GM11168 (cell line): Measurements from ENCODE around the gene PPM1L.
"Not testable (repeated sequence)": the region's sequence is repeated elsewhere in the genome, so short reads cannot be mapped to it uniquely, and the experiment has no call there.

Experiments
- in situ Hi-C: fragments of 300-500 bp; cut with MboI; formaldehyde crosslinking; loops from one replicate; pipeline ENCODE4 v1.12.0; 2022; ENCODE audit warnings: low sequenced_read_pairs; ENCODE audit not compliant: unreplicated experiment

The PPM1L gene

DNA sequence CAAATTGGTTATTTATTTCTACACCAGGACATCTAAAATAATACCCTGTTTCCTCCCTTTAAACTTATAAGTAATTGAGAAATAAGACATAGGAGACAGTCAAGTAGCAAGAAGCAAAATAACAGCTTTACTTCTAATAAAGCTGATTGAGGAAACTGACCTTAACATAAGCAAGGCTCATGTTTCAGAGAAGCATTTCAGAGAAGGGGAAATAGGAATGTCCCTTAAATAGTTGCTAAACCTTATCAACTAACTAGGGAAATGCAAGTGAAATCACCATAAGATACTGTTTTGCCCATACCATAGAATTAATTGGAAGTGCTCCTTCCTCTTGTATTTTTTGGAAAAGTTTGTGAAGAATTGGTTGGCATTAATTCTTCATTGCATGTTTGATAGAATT lies 264.2 kb downstream of the PPM1L start:
- in situ Hi-C loops = no loop called here

DNA sequence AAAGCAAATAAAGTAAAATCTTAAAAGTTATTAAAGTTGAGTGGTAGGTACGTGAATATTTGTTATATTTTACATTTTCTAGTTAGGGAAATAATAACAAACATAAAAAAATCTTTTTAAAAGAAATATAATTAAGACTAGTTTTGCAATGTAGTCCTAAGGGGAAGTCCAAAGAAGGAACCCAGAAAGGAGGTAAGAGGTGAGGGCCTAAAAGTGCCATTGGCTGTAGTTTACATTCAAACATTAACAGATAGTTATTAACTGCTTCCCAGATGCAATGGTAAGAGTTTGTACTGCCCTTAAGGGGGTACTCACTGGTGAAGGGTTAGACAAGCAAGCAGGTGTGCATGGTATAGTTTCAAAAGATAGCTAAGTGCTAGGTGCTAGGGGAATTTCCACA lies 269.9 kb downstream of the PPM1L start:
- in situ Hi-C loops = no loop called here

DNA sequence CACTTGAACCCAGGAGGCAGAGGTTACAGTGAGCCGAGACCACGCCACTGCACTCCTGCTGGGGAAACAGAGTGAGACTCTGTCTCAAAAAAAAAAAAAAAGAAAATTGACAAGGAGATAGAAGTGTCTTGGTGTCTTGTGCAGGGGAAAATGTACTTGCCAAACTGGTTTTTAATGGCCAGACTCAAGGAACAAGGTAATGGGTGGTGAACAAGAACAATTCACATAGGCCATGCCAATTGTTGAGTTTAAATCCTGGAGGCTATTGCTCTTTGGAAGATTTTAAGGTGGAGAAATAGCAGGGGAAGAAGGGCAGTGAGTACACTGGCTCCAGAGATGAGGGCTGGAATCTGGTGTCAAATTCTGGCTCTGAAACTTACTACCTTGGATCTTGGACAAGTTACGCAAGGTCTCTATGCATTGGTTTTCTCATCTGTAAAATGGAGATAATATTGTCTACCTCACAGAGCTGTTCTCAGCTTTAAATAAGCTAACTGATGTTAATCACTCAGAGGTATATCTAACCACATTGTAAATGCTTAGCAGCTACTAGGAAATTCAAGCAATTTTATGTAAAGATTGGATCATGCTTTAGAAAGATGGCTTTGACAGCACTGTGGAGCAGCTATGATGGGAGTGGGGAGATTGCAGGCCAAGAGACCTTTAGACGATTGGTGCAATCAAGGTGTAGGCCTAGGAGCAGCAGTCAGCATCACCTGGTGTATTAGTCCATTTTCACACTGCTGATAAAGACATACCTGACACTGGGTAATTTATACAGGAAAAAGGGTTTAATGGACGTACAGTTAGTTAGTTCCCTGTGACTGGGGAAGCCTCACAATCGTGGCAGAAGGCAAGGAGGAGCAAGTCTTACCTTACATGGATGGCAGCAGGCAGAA lies 270.8 kb downstream of the PPM1L start:
- in situ Hi-C loops = no loop called here

DNA sequence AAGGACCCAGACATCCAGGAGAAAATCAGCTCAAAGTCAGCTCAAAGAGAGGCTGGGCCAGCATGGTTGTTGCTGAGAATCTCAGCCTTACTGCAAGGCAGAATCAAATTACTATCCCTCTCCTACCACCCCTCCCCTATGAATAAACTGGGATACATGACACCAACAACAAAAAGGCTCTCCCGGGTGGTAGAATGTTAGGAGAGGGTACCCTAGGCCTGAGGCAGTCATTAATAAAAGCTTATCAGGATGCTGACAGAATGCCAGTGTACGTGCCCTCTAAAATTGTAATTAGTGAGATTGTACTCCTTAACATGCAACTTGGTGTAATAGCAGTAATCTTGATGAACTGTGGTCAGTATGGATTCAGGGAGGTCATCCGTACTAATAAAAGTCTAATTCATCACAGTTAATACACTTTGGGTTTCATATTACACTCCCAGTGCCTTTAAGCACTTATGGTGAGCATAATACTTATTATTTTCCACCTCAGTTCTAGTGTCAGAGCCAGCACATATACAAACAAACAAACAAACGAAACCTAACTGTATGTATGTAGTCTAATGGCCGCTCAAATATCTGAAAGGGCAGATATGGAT lies 272.6 kb downstream of the PPM1L start:
- in situ Hi-C loops = no loop called here

DNA sequence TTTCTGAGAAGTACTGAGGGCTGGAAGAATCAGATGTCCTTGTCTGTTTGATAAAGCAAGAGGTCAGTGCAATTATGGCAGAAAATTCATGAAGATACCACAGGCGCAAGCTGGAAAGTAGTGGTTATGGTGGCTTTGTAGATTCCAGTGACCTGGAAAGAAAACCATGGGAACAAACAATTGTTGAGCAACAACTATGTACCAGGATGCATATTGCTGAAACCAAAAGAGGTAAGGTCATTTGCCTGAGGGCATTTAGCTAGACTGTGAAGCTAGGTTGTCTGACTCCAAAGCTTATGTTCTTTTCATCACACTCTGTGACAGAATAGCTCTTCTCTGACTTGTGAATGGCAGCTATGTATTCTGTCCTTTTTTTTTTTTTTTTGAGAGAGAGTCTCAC lies 275.1 kb downstream of the PPM1L start:
- in situ Hi-C loops = no loop called here

DNA sequence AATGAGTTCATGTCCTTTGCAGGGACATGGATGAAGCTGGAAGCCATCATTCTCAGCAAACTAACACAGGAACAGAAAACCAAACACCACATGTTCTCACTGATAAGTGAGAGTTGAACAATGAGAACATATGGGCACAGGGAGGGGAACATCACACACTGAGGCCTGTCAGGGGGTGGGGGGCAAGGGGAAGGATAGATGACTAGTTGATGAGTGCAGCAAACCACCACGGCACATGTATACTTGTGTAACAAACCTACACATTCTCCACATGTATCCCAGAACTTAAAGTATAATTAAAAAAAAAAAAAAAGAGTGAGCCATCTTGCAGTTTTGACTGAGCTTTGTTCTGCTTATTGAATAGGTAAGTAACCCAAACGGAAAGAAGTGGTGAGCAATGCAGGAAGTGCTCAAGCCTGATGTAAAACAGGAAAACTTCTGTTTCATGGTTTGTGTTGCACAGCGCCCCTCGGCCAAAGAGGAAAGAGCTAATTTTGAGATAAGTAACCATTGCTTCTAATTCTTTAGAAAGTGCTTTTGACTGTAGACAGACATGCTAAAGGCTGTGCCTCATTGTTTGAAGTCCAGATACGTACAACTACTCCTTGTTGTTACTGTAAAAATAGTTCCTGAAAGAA lies 279.0 kb downstream of the PPM1L start:
- in situ Hi-C loops = not testable (repeated sequence)

DNA sequence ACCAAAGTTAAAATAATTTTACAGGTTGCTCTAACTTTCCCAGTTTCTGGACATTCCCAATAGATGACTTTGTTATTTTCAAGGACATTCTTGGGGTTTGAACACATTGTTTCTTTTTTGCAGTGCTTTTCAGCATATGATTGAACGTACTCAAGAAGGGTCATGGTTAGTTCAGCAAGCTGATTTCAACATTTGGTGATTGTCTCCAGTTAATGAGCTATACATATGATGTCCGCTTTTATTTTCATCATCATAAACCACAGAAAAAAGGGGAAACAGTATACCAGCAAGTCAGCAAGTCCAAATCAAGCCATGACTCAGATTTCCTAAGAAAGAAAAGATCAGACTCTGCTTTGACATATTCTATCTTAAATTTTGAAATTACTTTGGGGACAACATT lies 279.7 kb downstream of the PPM1L start:
- in situ Hi-C loops = no loop called here

DNA sequence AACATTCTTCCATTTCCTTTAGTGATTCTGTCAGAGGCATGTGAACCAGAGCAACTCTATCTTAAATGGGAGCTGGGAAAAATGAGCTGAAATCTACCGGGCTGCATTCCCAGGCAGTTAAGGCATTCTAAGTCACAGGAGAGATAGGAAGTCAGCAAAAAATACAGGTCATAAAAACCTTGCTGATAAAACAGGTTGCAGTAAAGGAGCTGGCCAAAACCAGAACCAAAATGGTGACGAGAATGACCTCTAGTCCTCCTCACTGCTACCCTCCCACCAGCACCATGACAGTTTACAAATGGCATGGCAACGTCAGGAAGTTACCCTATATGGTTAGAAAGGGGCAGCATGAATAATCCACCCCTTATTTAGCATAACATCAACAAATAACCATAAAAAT lies 282.7 kb downstream of the PPM1L start:
- in situ Hi-C loops = no loop called here

DNA sequence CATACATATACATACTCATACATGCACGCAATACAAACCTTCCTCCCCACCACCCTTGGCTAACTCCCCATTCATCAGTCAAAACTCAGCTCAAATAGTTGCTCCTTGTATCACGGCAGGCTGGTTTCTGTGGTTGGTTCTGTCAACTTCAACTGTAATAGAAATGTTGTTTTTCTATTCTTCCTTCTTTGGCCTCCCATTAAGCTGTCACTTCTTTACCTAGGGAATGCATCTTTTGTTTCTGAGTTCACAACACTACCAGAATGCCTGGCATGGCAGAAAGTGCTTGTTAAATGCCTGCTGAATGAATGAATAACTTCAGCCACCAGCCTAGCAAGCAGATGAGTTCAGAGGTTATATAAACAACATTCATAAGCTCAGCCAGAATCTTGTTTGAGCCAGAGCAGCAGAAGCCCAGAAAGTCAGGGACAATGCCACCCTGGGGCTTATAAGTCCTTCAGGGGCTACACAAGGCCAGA lies 286.0 kb downstream of the PPM1L start:
- in situ Hi-C loops = no loop called here

DNA sequence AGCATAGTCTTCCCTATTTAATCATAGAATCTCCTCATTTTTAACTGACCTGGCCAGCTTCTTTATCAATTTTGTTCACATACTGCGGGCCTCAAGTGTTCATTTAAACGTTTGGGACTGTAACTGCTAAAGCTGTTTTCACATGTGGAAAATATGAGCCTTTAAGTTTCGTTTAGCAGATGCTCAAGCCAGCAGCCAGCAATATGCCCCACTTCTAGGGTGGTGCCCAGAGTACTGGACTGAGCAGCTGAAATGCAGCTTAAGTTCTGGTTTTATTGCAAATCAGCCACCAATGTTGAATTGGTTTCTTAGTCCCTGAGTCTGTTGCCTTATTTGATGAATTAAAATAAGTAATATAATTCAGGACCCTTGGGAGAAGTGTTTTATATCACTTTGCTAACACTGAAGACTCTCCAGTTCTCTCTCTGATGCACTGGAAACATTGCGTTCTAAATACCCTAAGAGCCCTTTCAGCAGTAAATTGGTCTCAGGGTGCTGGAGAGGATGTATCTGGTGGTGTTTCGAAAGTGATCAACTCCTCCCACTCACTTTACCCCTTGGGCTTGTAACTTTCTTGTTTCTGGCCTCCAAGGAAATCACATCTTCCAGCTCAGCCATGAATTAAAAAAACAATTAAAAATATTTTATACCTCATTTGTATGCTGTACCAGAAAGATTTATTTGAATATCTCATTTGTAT lies 287.5 kb downstream of the PPM1L start:
- in situ Hi-C loops = no loop called here

DNA sequence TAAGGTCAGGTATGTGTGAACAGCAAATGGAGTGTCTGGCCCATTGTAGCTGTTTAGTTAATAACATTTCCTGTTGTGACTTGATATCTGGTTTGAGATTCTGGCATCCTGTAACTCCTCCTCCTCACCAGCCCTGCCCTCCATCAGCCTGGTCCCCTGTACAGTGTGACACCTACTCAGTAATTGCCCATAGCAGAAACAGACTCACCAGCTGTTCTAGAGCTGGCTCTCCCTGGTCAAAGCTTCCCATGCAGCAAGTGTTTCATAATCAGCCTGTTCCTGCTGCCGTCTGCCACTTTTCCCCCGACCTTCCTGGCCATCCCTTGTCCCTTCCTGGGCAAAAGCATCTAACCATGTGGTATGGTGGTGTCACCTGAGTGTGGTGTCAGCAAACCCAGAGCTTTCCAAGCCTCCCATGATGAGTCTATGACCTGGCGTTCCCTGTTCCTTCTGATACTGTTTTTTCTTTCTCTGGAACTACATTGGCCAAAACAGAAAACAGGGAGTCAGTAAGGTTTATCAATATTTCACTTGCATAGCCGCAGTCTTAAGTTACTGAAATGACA lies 293.7 kb downstream of the PPM1L start:
- in situ Hi-C loops = no loop called here

DNA sequence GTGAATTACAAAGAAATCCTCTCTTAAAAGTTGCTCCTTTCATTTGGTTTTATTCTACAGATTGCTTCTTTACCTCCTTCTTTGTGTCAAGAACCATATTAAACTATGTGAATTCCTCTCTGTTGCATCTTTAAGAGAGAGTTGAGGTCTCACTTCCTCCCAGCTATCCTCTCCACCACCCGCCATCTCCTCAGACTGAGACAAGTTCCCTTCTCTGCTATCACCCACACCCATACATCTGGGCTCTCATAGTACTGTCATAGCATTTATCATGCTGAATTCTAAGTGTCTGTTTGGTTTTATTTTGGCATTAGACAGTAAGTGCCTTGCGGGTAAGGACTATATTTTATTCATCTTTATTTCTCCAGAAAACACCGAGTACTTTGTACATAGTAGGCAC lies 294.9 kb downstream of the PPM1L start:
- in situ Hi-C loops = no loop called here

DNA sequence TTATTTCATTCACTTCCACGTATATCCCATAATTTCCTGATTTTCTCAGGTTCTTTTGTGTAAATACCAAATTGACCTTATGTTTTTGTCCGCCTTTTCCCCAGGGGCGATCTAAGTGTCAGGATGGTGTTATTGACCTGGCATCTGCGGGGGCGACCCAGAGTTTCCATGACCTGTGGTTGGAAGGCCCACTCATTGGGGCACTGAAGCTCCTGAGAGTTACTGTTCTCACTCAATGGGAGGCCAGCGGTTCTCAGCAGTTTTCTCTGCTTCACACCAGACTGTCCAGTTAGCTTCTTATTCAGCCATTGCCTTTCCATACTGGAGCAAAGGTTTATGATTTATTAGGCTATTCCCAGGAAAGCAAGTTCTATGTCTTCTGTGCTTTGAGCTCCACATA lies 295.8 kb downstream of the PPM1L start:
- in situ Hi-C loops = no loop called here

DNA sequence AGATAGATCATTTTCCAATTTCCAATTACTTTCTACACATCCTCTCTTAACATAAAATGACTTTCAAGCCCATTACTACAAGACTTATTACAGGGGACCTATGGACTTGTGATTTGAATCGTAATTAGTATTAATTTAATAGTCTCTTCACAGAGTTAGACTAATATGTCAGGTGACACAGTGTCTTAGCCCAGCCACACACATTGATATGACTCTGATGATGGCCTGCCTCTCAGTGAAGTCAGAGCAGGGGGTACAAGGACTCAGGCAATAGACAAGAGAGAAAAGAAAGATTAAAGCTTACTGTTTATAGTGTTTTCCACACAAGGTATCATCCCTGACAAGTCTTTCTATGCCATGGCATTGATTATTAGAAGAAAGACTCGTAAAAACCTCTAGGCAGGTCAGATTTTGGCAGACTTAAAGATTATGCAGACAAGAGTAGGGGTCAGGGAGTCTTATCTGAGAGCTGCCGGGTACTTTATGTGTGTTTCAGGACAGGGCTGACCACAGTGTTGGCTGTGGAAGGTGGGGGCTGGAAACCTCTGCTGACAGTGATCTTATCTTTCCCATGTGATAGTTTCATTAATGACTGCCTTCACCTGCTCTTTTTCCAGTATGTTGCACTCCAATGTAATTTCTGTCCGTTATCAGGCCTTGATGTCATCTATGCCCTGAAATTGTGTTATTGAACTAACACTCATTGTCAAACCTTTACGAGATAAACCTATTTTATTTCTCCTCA lies 299.0 kb downstream of the PPM1L start:
- in situ Hi-C loops = no loop called here

DNA sequence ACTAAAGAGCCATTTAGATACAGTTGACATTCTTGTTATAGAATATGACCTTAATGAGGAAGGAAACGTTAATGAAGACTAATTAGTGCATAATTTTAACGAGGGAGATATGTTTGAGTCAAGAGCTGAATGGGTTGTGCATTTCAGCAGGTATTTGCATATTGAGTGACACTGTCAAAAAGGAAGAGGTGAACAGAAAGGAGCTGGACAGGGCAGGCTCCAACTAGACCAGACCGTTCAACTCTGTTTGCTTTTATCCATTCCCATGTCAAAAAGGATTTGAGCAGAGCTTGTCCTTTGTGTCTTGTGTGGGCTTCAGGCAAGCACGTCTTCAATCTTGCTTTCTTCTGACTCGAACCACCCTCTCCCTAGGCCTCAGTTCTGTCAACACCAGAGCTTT lies 308.4 kb downstream of the PPM1L start:
- in situ Hi-C loops = no loop called here

DNA sequence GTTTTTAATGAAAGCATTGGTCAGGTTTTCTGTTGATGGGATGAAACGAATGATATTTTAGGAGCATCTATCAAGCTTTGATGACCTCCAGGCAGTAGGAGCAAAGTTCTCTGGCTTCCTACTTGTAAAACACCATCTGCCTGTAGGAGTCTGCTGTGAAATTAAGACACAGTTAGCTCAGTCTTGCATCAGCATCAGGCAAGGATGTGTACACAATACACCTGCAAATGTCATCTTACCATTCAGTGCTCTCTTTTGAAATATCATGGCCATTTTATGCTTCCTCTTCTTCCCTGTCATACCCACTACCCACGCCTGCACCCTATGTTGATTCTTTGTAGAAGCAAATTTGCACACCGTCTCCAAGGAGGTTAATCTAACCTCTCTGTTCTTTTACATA lies 310.9 kb downstream of the PPM1L start:
- in situ Hi-C loops = no loop called here

DNA sequence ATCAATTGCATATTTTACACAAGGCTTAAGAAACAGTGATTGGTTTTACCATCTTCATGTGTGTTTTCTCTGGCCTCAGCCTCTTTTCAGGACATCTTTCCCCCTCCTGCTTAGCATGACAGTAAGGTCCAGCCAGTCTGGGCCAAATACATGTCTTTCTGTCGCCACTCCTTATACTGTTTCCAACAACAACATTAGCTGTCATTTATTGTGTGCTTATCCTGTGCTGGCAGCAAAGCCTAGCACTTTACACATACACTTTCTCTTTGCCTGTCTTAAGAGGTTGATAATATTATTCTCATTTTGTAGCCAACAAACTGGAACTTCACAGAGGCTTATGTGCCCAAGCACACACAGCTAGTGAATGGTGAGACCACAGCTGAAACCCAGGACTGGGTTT lies 311.3 kb downstream of the PPM1L start:
- in situ Hi-C loops = no loop called here

DNA sequence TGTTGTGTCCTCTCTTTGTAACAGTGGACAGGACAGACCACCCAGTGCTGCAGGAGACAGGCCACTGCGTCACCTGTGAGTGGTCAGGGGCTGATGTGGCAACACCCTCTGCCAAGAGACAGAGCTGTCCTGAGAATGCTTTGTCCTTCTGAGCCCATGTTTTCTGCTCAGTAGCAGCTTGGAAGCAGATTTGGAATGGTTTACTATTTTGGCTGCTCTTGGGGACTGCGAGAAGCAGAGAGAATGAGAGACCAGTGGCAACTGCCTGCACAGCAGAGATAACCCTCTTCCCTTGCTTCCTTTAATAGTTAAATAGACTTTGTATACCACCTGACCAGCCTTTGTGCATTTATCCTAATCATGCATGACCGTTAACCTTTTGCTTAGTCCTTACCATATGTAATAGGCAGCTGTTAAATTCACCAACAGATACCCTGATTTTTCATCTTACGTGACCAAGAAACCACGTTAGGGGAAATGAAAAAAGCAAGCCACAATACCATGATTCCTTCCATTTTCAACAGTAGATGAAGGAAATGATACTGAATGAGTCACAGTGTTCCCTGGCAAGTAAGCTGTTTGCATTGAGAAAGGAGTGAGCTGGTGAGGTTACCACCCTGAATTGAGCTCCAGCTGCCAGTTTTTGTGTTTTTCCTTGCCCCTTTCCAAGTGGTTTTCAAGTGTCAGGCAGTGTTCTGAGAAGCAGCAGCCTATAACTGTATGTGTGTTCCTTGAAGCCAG lies 313.6 kb downstream of the PPM1L start:
- in situ Hi-C loops = no loop called here
